Skeletal muscle satellite cell (primary cell): ENCODE results near the gene C19orf25.
"Not testable (repeated sequence)": the region's sequence is repeated elsewhere in the genome, so short reads cannot be mapped to it uniquely, and the experiment has no call there.

Source experiments
- H3K27me3 ChIP-seq: 2 replicates; pipeline ENCODE4 v1.7.0; 2013; ENCODE audit warnings: low read length; ENCODE audit not compliant: control insufficient read depth, insufficient read depth
- H3K36me3 ChIP-seq: 2 replicates; pipeline ENCODE4 v1.7.0; 2013; ENCODE audit warnings: mild to moderate bottlenecking, control low read depth, low read length; ENCODE audit not compliant: insufficient read depth
- H3K4me1 ChIP-seq: 2 replicates; pipeline ENCODE4 v1.7.0; 2013; ENCODE audit warnings: low read length; ENCODE audit not compliant: control insufficient read depth, insufficient read depth
- H3K4me2 ChIP-seq: 2 replicates; pipeline ENCODE4 v1.7.0; 2013; ENCODE audit warnings: mild to moderate bottlenecking, low read length
- H3K4me3 ChIP-seq: 2 replicates; pipeline ENCODE4 v1.7.0; 2013; ENCODE audit warnings: low read length
- H3K9ac ChIP-seq: 2 replicates; pipeline ENCODE4 v1.7.0; 2013; ENCODE audit warnings: mild to moderate bottlenecking, low read depth, low read length, moderate library complexity
- H3K9me3 ChIP-seq: replicated peaks from 2 replicates; pipeline ENCODE4 v1.7.0; 2013; ENCODE audit warnings: mild to moderate bottlenecking, control low read depth, low read length

Gene C19orf25

GRCh38 chr19:1441022-1441426 is 38.0 kb downstream of the C19orf25 start:
- Histone ChIP-seq H3K4me3 (no peak overlapping the region), H3K4me2 (peak overlapping the region; percentile 29), H3K9me3 (no peaks in the 10 kb centered on the region), H3K36me3 (peaks cover 44% of the 10 kb centered on the region), H3K9ac (peak overlapping the region; percentile 29), H3K27me3 (no peaks in the 10 kb centered on the region), H3K4me1 (peaks cover 30% of the 10 kb centered on the region)

GRCh38 chr19:1440418-1440801 is 38.6 kb downstream of the C19orf25 start:
- no peaks in the 10 kb centered on the region for H3K27me3 ChIP-seq
- H3K4me2 ChIP-seq: peak overlapping the region; percentile 99
- peak overlapping the region; percentile 98 for H3K4me3 ChIP-seq
- no peaks in the 10 kb centered on the region for H3K9me3 ChIP-seq
- peaks cover 49% of the 10 kb centered on the region for H3K36me3 ChIP-seq
- peak overlapping the region; percentile 29 for H3K9ac ChIP-seq
- peaks cover 28% of the 10 kb centered on the region for H3K4me1 ChIP-seq

GRCh38 chr19:1439525-1440417 is 39.2 kb downstream of the C19orf25 start:
- Histone ChIP-seq H3K4me1 (peaks cover 26% of the 10 kb centered on the region), H3K9ac (peak overlapping the region; percentile 99), H3K4me2 (peak overlapping the region; percentile 99), H3K36me3 (peaks cover 54% of the 10 kb centered on the region), H3K4me3 (peak overlapping the region; percentile 98)
- H3K9me3 ChIP-seq, H3K27me3 ChIP-seq: not testable (repeated sequence)

GRCh38 chr19:1438933-1439354 is 40.1 kb downstream of the C19orf25 start:
- Histone ChIP-seq H3K4me3 (peak overlapping the region; percentile 98), H3K4me1 (peaks cover 25% of the 10 kb centered on the region), H3K9ac (peak overlapping the region; percentile 99), H3K4me2 (peak overlapping the region; percentile 99), H3K27me3 (no peaks in the 10 kb centered on the region), H3K9me3 (no peaks in the 10 kb centered on the region), H3K36me3 (peaks cover 62% of the 10 kb centered on the region)

- peak within 1 kb of the TSS; percentile 99 for H3K9ac ChIP-seq
- no peaks in the 10 kb centered on the region for H3K27me3 ChIP-seq
- no peaks in the 10 kb centered on the region for H3K9me3 ChIP-seq
- peaks cover 68% of the 10 kb centered on the region for H3K36me3 ChIP-seq
- peak within 1 kb of the TSS; percentile 98 for H3K4me3 ChIP-seq
- peaks cover 24% of the 10 kb centered on the region for H3K4me1 ChIP-seq
- H3K4me2 ChIP-seq: peak within 1 kb of the TSS; percentile 99
These were observed 40.7 kb downstream of the C19orf25 start, which contains the start of gene RPS15 for GRCh38 chr19:1438035-1438932. Gene RPS15 (plus strand): TSS chr19:1438396. CDS start chr19:1438426, 30 bp downstream.

GRCh38 chr19:1437609-1438008 is 41.4 kb downstream of the C19orf25 start:
- H3K36me3 ChIP-seq: peaks cover 70% of the 10 kb centered on the region
- H3K27me3 ChIP-seq: no peaks in the 10 kb centered on the region
- no peaks in the 10 kb centered on the region for H3K9me3 ChIP-seq
- no peak overlapping the region for H3K4me3 ChIP-seq
- H3K4me2 ChIP-seq: peak overlapping the region; percentile 56
- H3K4me1 ChIP-seq: peaks cover 24% of the 10 kb centered on the region
- peak overlapping the region; percentile 25 for H3K9ac ChIP-seq

GRCh38 chr19:1435378-1435989 is 43.5 kb downstream of the C19orf25 start:
- peaks cover 19% of the 10 kb centered on the region for H3K4me1 ChIP-seq
- H3K4me2 ChIP-seq: no peak overlapping the region
- no peaks in the 10 kb centered on the region for H3K27me3 ChIP-seq
- H3K36me3 ChIP-seq: peaks cover 62% of the 10 kb centered on the region
- H3K4me3 ChIP-seq: no peak overlapping the region
- H3K9me3 ChIP-seq: no peaks in the 10 kb centered on the region
- no peak overlapping the region for H3K9ac ChIP-seq

GRCh38 chr19:1434577-1435060 is 44.4 kb downstream of the C19orf25 start:
- H3K9ac ChIP-seq: no peak overlapping the region
- H3K9me3 ChIP-seq: no peaks in the 10 kb centered on the region
- H3K27me3 ChIP-seq: no peaks in the 10 kb centered on the region
- peaks cover 11% of the 10 kb centered on the region for H3K4me1 ChIP-seq
- H3K4me3 ChIP-seq: no peak overlapping the region
- no peak overlapping the region for H3K4me2 ChIP-seq
- peaks cover 57% of the 10 kb centered on the region for H3K36me3 ChIP-seq

- H3K9me3 ChIP-seq: no peaks in the 10 kb centered on the region
- no peak overlapping the region for H3K9ac ChIP-seq
- H3K4me2 ChIP-seq: no peak overlapping the region
- H3K4me1 ChIP-seq: peaks cover 9% of the 10 kb centered on the region
- no peak overlapping the region for H3K4me3 ChIP-seq
- no peaks in the 10 kb centered on the region for H3K27me3 ChIP-seq
- peaks cover 58% of the 10 kb centered on the region for H3K36me3 ChIP-seq
These were observed 45.0 kb downstream of the C19orf25 start for GRCh38 chr19:1434040-1434366.

GRCh38 chr19:1433119-1434039 is 45.6 kb downstream of the C19orf25 start:
- no peak overlapping the region for H3K9ac ChIP-seq
- H3K4me2 ChIP-seq: no peak overlapping the region

More at GRCh38 chr19:1433119-1434039, 45.6 kb downstream of the C19orf25 start:
- Histone ChIP-seq H3K36me3 (peaks cover 63% of the 10 kb centered on the region), H3K27me3 (no peaks in the 10 kb centered on the region), H3K4me3 (no peak overlapping the region), H3K4me1 (peaks cover 9% of the 10 kb centered on the region), H3K9me3 (no peaks in the 10 kb centered on the region)
